Activated T-cell treated with anti-CD3 and anti-CD28 coated beads, Interleukin-2, amount 50 U/mL, for 72 hours (primary cell): ENCODE results near the gene EEF1A2. TPM values are rescaled to one million over a fixed set of nuclear protein-coding genes. Genes with fewer than 3 reads are reported as not detected.

Experiments used
- ATAC-seq, 2 donors: fragments of 150-1000 bp; cut with Tn5 transposase; replicated peaks in 1 of 2; 2 replicates each; pipeline ENCODE4 v1.10.0; 2021; ENCODE audit warnings: moderate library complexity in 2 of 2, mild to moderate bottlenecking in 1 of 2
- DNase-seq, 2 donors: peaks; one replicate each; pipeline ENCODE4 v3.0.0; 2021 to 2022; ENCODE audit warnings: mixed read lengths in 1 of 2
- H3K27ac Mint-ChIP-seq: one replicate; pipeline ENCODE4 v1.8.0; 2022; ENCODE audit warnings: mild to moderate bottlenecking, moderate library complexity, mixed read lengths
- H3K27me3 Mint-ChIP-seq: one replicate; pipeline ENCODE4 v1.8.0; 2022; ENCODE audit warnings: low read depth, mixed read lengths
- H3K36me3 Mint-ChIP-seq, 2 donors: one replicate each; pipeline ENCODE4 v1.8.0; 2022; ENCODE audit warnings: mixed read lengths in 2 of 2, mild to moderate bottlenecking in 1 of 2; ENCODE audit not compliant: insufficient read depth in 2 of 2
- H3K4me1 Mint-ChIP-seq: one replicate; pipeline ENCODE4 v1.8.0; 2022; ENCODE audit warnings: low read depth, mixed read lengths
- H3K4me3 Mint-ChIP-seq, 2 donors: one replicate each; pipeline ENCODE4 v1.8.0; 2022; ENCODE audit warnings: mild to moderate bottlenecking in 2 of 2, mixed read lengths in 2 of 2, moderate library complexity in 2 of 2
- H3K9me3 Mint-ChIP-seq, 2 donors: one replicate each; pipeline ENCODE4 v1.8.0; 2022; ENCODE audit warnings: mixed read lengths in 2 of 2
- total RNA-seq, 2 donors: library from RNA; stranded (reverse); gene quantifications; one replicate each; pipeline ENCODE4 v1.2.3, GENCODE V29; 2022

EEF1A2 gene
- total RNA-seq, 2 donors from 2014 or later, result 0.94 to 8.3 TPM

- ATAC-seq, result no peak
- peaks cover 0 to 10% of the 10 kb centered on the region in 2 donors for H3K36me3 Mint-ChIP-seq
- H3K27me3 Mint-ChIP-seq, result peaks cover 7% of the 10 kb centered on the region
- no peak overlapping the region for H3K4me3 Mint-ChIP-seq
- H3K4me1 Mint-ChIP-seq, result peaks cover 20% of the 10 kb centered on the region
- H3K9me3 Mint-ChIP-seq, result peaks cover 0 to 7% of the 10 kb centered on the region in 2 donors
- DNase-seq, result no peak
- H3K27ac Mint-ChIP-seq, result no peak overlapping the region
Measured at GRCh38 chr20:63443606-63444395, 55.1 kb downstream of the EEF1A2 start.

- Mint-ChIP-seq H3K9me3 (peaks cover 0 to 7% of the 10 kb centered on the region in 2 donors), H3K27me3 (peaks cover 1% of the 10 kb centered on the region), H3K4me1 (peaks cover 17% of the 10 kb centered on the region), H3K27ac (peak overlapping the region; percentile 27), H3K36me3 (peaks cover 0 to 10% of the 10 kb centered on the region in 2 donors), H3K4me3 (peak overlapping the region in 1 of 2 donors; percentile 60)
- peak; percentile 57 to 66 for ATAC-seq
- peak; percentile 72 to 78 for DNase-seq
Measured at GRCh38 chr20:63442100-63442493, 56.8 kb downstream of the EEF1A2 start.

GRCh38 chr20:63441136-63442099, 57.5 kb downstream of the EEF1A2 start:
- Mint-ChIP-seq H3K9me3 (peaks cover 0 to 7% of the 10 kb centered on the region in 2 donors), H3K4me3 (peak overlapping the region; percentile 58 to 60), H3K36me3 (peaks cover 0 to 10% of the 10 kb centered on the region in 2 donors), H3K27me3 (no peaks in the 10 kb centered on the region), H3K27ac (peak overlapping the region; percentile 30), H3K4me1 (peaks cover 19% of the 10 kb centered on the region)
- DNase-seq (peak; percentile 59 to 67), ATAC-seq (peak; percentile 74 to 79)

GRCh38 chr20:63440366-63440955, 58.4 kb downstream of the EEF1A2 start:
- H3K36me3 Mint-ChIP-seq, result peaks cover 0 to 10% of the 10 kb centered on the region in 2 donors
- H3K4me1 Mint-ChIP-seq, result peaks cover 19% of the 10 kb centered on the region
- peaks cover 0 to 7% of the 10 kb centered on the region in 2 donors for H3K9me3 Mint-ChIP-seq
- H3K4me3 Mint-ChIP-seq, result no peak overlapping the region
- H3K27ac Mint-ChIP-seq, result no peak overlapping the region
- ATAC-seq (no peak), DNase-seq (no peak)
- H3K27me3 Mint-ChIP-seq, result peaks cover 6% of the 10 kb centered on the region

DNA sequence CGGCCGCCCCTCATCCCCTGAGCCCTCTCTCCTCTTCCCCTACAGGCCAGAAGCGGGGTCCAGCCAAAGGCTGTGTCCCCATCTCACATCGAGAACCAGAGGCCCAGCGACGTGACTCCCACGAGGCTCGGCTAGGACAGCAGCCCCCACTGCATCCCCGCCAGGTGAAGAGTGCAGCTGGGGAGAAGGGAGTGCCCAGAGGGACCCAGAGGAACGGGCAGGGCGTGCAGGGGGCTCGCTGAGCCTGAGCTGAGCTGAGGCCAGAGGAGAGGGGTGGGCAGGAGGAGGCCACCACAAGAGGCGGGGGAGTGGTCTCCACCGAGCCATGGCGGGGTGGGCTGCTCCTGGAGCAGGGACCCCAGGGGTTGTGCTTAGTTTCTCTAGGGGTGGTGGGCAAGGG, 59.0 kb downstream of the EEF1A2 start:
- H3K4me1 Mint-ChIP-seq, result peaks cover 22% of the 10 kb centered on the region
- no peak overlapping the region for H3K27ac Mint-ChIP-seq
- no peak for ATAC-seq
- H3K9me3 Mint-ChIP-seq, result peaks cover 0 to 7% of the 10 kb centered on the region in 2 donors
- H3K36me3 Mint-ChIP-seq, result peaks cover 0 to 10% of the 10 kb centered on the region in 2 donors
- DNase-seq, result no peak
- peaks cover 7% of the 10 kb centered on the region for H3K27me3 Mint-ChIP-seq
- no peak overlapping the region for H3K4me3 Mint-ChIP-seq

GRCh38 chr20:63438121-63438520, 60.8 kb downstream of the EEF1A2 start:
- DNase-seq (no peak), ATAC-seq (no peak)
- Mint-ChIP-seq H3K9me3 (peaks cover 0 to 5% of the 10 kb centered on the region in 2 donors), H3K27me3 (peaks cover 7% of the 10 kb centered on the region), H3K27ac (no peak overlapping the region), H3K4me3 (no peak overlapping the region), H3K4me1 (peaks cover 30% of the 10 kb centered on the region), H3K36me3 (peaks cover 0 to 8% of the 10 kb centered on the region in 2 donors)

Other genes starting within 250 kb of the EEF1A2 start
- not detected for gene NKAIN4, start 244.6 kb downstream of the EEF1A2 start, total RNA-seq
- gene ARFGAP1, start 226.3 kb downstream of the EEF1A2 start, total RNA-seq, result 10 to 100 TPM; 75.8 to 76.6 TPM
- under 1 TPM; 0.50 to 0.58 TPM for gene COL20A1, start 205.9 kb downstream of the EEF1A2 start, total RNA-seq
- not detected for gene CHRNA4, start 137.7 kb downstream of the EEF1A2 start, total RNA-seq
- under 1 TPM; 0.44 to 0.65 TPM for gene KCNQ2, start 26.4 kb downstream of the EEF1A2 start, total RNA-seq
- 100 to 1,000 TPM in 1 of 2 donors, 10 to 100 TPM in 1; 91.0 to 130 TPM for gene PPDPF, start 21.7 kb upstream of the EEF1A2 start, total RNA-seq
- 1 to 10 TPM in 1 of 2 donors, under 1 TPM in 1; 0.97 to 1.2 TPM for gene PTK6, start 38.3 kb upstream of the EEF1A2 start, total RNA-seq
- not detected for gene SRMS, start 48.7 kb upstream of the EEF1A2 start, total RNA-seq
- gene FNDC11, start 55.1 kb upstream of the EEF1A2 start, total RNA-seq, result under 1 TPM; 0.67 to 0.74 TPM
- 10 to 100 TPM in 1 of 2 donors, 1 to 10 TPM in 1; 8.8 to 31.2 TPM for gene HELZ2, start 75.2 kb upstream of the EEF1A2 start, total RNA-seq
- 10 to 100 TPM; 17.5 to 22.8 TPM for gene GMEB2, start 128.0 kb upstream of the EEF1A2 start, total RNA-seq
- 10 to 100 TPM; 14.4 to 21.8 TPM for gene STMN3, start 154.3 kb upstream of the EEF1A2 start, total RNA-seq
- 10 to 100 TPM; 26.8 to 34.6 TPM for gene RTEL1, start 159.2 kb upstream of the EEF1A2 start, total RNA-seq
- gene TNFRSF6B, start 197.6 kb upstream of the EEF1A2 start, total RNA-seq, result 1 to 10 TPM; 1.0 to 1.2 TPM
- 10 to 100 TPM; 55.1 to 70.9 TPM for gene ARFRP1, start 208.9 kb upstream of the EEF1A2 start, total RNA-seq
- gene ZGPAT, start 209.0 kb upstream of the EEF1A2 start, total RNA-seq, result 10 to 100 TPM; 24.3 to 28.0 TPM
- gene LIME1, start 237.6 kb upstream of the EEF1A2 start, total RNA-seq, result 10 to 100 TPM; 13.4 to 21.1 TPM
- 10 to 100 TPM; 43.5 to 47.0 TPM for gene SLC2A4RG, start 240.7 kb upstream of the EEF1A2 start, total RNA-seq